Hematopoietic multipotent progenitor cell treated with erythropoietin and hydrocortisone succinate and interleukin-3 and kit ligand, for 8 days (in vitro differentiated cells): ENCODE measurements around the gene DCP1B.

ENCODE experiments used
- DNase-seq: peaks from one replicate; pipeline ENCODE4 v3.0.0-alpha.2; 2015

Gene DCP1B

DNA sequence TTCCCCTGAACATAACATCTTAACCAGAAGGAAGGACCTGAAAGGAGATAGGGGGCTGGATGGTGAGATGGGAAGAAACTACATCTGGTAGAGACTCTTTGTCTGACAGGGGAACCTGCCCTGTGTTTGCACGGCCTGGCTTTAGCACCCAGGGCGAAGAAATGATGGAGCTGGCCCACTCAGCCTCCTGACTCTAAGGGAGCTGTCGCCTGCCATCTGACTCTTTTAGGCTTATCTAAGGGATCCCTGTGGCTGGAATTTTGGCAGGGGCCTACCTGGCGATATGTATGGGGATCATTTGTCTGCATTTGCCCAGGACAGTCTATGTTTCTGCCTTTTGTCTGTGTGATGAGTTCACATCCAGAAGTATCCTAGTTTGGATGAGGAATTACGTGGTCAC is 70.2 kb downstream of the DCP1B start:
- no peak for DNase-seq

DNA sequence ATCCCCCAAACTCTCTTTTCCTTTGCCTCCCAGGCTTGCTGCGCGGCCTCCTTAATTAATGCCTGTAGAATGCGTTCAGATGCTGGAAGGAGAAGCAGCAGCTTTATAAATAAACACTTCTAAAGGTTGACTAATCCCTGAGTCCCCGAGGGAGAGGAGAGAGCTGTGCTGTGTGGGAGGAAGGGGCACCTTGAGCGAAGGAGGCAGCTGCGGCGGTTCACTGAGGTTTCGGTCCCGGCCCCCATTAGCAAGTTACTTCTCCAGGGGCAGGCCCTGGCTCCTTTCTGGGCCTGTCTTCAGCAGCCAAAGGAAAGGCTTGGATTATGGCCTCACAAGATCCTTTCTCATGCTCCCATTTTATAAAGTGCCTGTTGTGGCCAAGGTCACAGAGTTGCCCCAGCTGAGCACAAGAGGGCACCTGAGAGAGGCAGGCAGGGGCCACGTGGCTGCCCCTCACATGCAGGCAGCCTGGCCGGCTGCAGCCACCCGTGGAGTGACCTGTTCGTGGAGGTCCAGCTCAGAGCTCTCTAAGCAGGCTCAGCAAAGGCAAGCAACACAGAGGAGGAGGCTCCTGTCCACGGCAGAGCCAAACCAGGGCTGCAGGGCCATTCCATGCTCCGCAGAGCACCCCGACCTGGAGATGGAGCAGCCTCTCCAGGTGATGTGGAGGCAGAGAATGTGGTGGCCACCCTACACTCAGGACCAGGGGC is 70.8 kb downstream of the DCP1B start:
- no peak for DNase-seq

DNA sequence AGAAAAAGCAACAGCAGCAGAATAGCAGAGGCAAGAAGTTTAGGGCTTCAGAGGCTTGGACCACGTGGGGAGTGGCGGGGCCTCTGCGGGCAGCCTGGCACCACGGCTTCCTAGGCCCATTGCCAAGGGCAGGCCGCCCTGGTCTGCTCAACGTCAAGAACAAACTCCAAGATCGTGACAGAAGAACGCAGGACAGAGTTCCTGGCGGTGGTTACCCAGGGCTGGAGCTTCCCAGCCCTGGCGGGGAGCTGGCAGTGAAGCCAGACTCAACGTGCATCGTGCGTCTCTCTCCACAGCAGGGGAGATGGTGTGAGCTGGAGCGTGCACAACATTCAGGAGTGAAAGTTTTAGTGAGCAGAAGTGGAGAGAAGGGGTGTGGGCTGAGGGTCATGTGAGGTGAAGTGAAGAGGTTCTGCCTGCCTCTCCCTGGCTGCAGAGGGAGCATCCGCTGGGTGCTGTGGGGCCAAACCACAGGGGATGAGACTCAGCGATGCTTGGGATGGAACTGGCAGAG is 71.9 kb downstream of the DCP1B start:
- peak; percentile 64 for DNase-seq

DNA sequence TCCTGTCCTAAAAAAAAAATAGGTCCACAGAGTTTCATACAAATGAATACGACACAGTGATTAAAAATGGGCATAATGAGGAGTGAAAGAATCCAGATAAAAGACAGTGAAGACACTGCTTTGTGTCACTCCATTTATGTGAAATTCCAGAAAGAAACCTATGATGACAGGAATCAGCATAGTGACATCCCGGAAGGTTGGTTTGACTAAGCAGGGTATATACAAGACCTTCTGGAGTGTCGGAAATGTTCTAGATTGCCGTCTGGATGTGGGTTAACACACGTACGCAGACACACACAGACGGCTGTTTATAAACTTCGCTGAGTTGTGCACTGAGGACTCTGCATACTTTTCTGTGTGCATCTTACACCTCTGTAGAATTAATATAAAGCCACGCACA is 72.6 kb downstream of the DCP1B start:
- no peak for DNase-seq

DNA sequence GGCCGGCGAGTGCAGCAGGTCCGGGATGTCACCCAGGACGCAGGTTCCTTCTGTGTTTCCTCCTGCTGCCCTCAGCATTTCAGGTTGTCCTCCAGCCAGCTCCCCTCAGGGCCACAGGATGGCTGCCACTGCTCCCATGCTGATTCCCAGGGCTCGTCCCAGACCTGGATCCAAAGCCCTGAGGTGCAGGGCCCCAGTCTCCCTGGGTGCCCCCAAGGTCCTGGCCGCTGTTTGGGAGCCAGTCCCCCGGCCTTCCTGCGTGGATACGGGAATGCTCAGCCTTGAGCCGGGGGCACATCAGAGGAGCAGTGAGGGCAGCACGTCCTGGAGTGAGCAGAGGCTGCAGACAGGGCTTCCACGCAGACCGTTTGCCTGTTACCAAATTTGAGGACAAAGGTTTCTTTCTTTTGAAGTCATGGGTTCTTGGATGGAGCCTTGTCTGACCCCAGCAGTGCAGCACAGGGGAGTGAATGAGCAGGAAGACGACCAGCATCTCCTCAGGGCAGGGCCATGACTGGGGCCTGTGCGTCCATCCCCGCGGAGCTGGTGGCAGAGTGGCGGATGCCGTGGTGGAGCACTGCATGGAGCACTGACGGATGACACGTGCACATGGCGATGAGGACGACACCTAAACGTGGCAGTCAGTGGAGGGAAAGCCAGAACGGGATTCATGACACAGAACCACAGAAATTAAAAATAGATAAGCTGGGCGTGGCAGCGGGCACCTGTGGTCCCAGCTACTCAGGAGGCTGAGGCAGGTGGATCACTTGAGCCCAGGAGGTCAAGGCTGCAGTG is 73.3 kb downstream of the DCP1B start:
- no peak for DNase-seq

DNA sequence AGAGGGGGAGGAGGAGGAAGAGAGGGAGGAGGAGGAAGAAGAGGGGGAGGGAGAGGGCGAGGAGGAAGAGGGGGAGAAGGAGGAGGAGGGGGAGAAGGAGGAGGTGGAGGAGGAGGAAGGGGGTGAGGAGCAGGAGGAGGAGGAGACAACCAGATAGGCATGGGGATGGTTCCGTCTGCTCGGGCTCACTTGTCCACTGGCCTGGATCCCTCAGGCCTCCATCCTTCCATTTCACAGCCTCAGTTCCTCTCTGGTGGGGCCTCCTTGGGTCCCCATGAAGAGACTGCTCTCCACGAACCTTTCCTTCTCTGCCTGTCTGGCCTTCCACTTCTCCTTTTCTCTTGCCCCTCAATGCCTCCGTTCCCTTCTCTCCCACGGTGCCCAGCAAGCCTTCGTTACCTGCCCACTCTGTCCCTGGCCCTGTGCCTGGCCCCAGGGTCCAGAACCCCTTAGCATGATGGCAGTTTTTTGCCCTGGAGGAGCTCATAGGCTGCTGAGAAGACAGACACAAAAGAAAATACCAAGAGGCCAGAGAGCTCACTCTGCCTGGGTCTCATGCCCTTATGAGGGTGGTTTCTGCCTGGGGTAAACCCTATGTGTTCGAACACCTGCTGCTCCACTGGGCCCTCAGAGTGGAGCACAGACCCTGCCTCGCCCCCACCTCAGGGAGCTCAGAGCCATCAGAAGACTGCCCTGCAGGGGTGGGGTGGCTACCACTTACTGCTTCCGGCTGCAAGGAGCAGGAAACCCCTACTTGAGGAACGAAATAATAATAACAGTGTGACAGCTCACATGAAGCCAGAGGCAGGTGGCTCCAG is 74.1 kb downstream of the DCP1B start:
- no peak for DNase-seq

DNA sequence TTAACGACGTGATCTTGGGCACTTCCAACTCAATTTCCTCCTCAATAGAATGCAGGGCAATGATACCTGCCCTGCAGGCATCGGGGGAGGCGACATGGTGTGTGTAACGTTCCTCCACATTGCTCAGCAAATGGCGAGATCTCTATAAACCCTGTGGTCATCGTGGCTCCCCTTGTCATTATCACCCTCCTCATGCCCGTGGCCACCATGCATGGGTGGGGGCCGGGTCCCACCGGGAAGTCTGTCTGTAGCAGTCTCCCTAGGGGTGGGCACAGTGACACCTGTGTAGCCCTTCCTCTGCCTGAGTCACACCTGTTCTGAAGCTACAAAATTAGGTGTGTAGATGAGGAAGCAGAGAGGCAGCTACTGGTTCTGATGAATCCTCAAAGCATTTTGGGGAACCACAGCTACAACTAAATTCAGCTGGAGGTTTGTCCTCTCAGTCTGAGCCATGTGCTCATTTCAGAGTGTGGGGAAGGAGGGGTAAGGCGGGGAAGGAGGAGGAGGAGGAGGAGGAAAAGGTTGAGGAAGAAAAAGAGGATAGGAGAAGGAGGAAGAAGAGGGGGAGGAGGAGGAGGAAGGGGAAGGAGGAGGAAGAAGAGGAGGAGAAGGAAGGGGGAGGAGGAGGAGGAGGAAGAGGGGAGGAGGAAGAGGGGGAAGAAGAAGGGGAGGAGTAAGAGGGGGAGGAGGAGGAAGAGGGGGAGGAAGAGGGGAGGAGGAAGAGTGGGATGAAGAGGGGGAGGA is 74.8 kb downstream of the DCP1B start:
- no peak for DNase-seq

DNA sequence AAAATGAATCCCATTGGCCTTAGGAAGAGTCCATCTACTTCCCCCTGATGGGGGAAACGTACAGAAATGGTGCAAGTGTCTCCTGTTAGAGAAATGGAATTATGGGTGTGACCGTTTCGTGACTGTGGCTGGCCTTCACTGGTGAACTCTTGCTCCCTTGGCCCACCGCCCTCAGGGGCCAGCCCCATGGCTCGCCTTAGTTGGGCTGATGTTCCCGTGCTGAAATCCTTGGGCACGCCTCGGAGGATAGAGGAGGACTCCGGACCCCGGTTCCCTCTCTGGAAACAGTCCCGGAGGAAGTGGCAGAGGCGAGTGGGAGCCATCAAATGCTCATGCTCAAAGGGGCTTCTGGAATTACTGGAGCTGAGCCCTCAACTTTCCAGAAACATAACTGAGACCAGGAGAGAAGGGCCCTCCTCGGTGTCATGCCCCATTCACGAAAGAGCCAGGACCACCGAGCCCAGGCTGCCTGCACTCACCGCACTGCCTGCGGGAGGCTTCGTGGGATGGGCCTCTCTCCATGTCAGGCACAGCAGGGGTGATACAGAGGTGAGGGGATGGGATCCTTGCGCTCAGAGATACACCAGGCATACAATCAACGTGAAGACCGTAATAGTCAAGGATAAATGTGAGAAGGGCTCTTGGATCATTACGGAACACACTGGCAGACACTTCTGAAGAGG is 75.7 kb downstream of the DCP1B start:
- no peak for DNase-seq

DNA sequence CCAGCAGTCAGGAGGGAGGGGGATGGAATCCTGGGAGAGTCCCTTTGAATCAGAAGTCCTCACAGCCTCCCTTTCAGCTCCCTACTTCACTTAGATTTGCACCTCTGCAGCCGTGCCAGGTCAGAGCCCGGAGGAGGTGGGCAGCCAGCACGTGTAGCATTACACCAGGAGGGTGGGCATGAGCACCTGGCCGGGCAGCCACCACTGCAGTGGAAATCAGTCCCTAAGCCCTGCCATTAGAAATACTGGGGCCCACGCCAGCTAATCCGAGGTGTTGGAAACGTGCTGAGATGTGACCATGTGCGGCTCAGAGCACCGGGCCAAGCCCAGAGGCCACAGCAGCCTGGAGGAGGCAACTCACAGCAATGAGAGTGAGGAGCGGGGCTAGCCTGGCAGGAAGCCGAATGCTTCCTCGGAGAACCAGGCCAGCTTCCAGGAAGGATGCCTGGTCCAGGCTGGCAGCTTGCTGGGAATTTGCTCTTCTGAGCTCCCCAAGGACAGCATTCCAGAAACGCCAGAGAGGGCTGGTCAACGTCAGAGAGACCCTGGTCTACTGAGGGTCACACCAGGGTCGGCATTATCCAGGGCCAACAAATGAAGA is 76.4 kb downstream of the DCP1B start:
- no peak for DNase-seq

DNA sequence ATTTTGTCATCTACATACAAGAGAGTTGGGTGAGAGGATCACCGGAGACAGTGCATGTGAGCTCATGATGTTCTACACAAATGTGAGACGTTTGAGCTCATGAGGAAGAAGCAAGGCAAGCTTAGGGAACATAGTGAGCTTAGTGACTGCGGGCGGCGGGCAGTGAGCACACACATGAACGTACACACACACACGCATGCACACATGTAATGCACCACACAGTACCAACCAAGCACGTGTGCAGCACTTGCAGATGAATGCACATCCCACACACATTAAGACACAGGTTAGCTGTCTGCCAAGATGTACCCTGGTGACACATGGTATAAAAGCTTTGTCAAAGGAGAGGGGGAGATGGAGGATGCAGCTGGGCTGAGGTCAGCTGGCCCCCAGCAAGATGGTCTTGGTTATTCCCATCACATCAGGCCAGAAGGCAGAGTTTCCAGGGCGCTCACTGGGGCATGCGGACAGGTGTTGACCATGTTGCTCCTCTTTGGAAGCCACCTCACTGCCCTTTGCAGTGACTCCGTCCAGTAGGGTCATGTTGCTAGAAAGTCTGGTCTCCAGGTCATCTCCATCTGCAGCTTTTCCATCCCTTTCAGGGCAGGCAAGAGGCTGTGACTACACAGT is 77.1 kb downstream of the DCP1B start:
- no peak for DNase-seq

DNA sequence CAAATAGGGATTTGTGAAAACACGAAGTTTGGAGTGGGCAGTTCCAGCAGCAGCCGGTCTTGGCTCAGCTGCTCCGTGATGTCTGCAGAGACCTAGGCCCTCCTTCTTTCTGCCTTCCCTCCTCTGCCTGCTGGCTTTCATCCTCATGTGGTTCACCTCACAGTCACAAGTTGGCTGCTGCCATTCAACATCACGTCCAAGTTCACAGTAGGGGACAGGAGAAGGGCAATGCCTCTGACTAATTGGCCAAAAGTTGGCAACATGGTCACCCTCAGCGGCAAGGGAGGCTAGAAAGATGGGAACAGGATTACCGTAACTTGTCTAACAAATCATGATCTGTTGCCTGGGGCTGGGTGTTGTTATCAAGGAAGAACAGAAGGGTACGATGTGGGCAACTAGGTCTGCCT is 78.0 kb downstream of the DCP1B start:
- DNase-seq, result peak; percentile 67

DNA sequence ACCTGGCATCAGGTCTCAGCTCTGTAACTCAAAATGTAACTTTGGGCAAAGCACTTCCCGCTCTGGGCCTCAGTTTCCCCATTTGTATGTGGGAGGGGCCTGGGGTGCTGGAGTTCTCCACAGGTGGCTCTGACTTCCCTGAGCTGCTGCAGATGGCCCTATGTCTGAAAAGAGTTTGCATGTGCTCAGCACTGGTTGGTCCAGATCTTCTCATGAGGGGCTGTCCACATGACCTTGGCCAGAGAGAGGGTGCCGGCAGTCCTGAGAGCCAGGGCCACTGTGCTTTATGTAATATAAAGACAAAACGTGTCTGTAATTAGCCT is 78.6 kb downstream of the DCP1B start:
- DNase-seq, result no peak

DNA sequence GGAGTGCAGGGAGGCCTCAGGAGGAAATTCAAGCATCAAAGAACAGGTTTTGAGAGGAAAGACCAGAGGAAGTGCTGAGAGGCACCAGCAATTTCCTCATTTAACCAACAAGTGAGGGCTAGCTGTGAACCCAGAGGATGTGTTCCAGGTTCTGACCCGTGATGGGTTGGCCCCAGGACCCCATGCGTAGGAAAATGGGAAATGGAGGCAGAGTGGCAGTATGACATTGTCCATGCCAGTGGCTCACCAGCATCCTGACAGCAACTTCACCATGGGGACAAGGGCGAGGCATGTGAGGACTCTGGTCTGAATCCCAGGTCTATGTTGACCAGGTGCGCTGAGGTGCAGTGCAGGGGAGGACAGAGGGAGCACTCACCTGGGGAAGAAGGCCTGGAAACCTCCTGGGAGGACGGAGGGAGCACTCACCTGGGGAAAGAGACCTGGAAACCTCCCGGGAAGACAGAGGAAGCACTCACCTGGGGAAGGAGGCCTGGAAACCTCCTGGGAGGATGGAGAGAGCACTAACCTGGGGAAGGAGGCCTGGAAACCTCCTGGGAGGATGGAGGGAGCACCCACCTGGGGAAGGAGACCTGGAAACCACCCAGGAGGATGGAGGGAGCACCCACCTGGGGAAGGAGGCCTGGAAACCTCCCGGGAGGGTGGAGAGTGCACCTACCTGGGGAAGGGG is 79.1 kb downstream of the DCP1B start:
- no peak for DNase-seq

DNA sequence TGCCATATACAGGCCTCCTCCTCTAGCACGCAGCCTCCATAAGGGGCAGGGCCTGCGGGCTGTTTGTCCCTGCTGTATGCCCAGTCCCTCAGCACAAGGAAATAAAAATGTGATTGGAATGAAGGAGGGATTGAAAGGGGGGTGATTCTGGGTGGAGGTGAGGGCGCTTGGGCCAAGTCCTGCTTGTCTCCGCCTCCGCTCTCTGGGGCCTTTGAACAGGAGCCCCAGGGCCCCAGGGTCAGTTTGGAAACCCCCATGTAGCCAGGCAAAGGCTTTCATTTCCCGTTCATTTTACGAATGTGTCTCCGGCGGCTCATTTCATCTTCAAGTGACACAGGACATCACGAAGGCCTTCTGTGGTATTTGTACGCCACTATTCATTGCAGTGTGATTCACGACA is 81.3 kb downstream of the DCP1B start:
- no peak for DNase-seq

DNA sequence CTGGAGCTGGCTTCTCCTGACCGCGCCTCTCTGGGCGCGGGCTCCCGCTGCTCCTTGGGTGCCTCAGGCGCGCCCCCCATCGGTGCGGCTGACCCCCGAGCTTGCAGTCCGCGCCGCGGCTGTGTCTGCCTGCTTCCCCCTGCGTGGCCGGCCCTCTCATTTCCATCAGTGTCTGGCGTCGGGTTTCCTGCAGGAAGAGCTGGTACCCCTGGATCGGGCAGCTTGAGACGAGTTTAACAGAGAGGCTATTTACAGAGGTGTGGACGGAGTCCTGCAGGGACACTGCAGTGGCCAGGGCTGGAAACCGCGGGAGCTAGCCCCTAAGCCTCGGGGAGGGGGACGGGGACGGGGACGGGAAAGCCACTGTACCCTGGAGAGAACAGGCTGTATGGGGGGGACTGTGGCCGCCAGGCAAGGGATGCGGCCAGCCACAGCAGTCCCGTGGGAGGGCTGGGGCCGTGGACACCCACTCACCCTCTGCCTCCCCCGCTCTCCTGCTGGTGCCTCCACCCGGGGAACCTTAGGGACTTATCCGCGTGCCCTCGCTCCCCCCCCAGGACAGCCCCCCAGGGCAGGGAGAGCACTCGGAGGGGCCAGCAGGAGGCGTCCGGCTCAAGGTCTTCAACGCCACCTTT is 82.1 kb downstream of the DCP1B start:
- no peak for DNase-seq

DNA sequence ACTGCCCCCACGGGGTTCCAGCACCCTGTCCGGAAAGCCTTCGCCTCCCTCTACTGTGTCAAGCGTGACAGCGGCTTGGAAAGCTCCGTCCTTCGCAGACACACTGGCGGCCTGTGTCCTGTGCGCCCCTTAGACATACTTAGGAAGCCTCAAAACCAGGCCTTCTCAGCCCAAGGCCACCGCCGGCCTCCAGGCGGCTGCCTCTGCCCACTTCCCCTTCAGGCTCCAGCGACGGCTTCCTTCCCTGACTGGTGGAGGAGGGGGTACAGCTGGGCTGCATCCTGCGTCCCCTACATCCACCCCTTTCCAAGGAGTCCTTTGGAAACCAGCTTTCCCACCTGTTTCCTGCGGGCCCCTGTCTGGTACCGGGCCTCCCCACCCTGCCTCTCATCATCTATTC is 83.3 kb downstream of the DCP1B start:
- no peak for DNase-seq

DNA sequence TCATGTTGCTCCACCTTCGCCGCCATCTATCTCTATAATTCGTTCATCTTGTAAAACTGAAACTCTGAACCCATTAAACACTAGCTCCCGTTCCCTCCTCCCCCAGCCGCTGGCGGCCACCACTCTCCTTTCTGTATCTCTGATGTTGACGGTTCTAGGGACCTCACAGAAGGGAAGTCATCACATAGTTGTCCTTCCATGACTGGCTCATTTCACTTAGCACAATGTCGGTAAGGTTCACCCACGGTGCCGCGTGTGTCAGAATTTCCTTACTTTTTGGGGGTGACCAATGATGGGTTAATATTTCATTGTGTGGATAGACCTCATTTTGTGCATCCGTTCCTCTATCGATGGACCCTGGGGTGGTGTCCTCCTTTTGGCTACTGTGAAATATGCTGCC is 83.8 kb downstream of the DCP1B start:
- no peak for DNase-seq

DNA sequence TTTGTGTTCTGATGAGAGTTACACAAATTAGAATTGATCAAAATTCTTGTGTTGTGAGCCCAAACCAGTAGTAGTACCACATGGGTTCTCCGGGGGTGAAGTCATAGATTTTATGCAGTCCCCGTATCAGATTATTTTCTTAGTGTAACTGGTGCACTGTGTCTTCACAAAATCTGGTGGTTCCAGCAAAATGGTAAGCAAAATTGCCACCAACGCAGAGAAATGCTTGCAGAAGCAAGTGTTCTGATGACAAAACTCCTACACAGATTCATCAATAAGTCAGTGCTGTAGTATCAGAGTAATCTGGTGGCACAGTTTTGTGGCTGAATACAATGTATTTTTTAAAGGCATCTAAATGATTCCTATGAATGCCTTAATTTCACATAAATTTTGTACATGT is 84.5 kb downstream of the DCP1B start:
- no peak for DNase-seq

DNA sequence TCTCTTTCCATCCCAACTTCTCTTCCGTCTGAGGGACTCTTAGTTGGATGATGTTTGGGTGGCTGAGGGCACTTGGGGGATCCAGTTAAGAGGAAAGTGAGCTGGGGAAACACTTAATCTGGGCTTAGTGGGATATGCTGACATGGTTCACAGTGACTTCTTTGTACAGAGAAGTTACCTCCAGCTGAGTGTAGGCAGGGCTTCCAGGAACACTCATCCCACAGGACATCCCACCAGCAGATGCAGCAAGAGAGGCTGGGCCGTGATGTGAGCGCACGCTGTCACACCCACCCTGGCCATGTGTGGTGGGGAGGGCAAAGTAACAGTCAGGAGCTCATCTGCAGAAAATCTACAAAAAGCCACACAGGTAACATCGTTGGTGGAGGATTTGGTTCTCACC is 85.0 kb downstream of the DCP1B start:
- DNase-seq, result no peak

DNA sequence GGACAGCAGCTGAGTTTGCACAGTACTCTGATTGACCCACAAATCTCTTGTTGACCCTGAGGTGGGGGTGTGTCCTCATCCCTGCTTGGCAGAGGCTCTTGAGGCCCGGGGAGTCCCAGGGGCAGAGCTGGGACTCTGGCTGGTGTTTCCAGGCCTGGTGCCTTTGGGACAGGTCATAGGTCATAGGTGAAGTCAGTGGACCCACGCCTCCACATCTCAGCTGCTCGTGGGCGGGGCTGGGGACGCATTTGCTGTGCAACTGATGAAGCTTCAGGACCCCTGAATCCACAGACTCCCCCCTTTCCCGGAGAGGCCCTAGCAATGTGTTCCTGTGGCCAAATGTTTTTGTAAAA is 85.4 kb downstream of the DCP1B start:
- DNase-seq, result no peak
